Activated CD8-positive, alpha-beta memory T cell treated with anti-CD3 and anti-CD28 coated beads, Interleukin-2, amount 10 ng/mL, durations not matched to agents 7 days and 5 days (primary cell): ENCODE measurements around the gene MCL1. TPM values are rescaled to one million over a fixed set of nuclear protein-coding genes. Genes with fewer than 3 reads are reported as not detected.

ENCODE experiments used
- ATAC-seq: fragments of 150-1000 bp; cut with Tn5 transposase; one replicate; pipeline ENCODE4 v1.10.0; 2021; ENCODE audit warnings: moderate library complexity
- CTCF ChIA-PET: fragments of 350-600 bp; sonication (Branson Sonifier 250); formaldehyde crosslinking; loops from one replicate; lab custom pipeline; 2021; ENCODE audit warnings: antibody characterized with exemption; lab: Charles Lee
- DNase-seq: peaks from one replicate; pipeline ENCODE4 v3.0.0-alpha.2; 2020
- H3K27ac Mint-ChIP-seq: one replicate; pipeline ENCODE4 v1.8.0; 2021; ENCODE audit warnings: mild to moderate bottlenecking, mixed read lengths
- H3K27me3 Mint-ChIP-seq: one replicate; pipeline ENCODE4 v1.8.0; 2021; ENCODE audit warnings: mixed read lengths
- H3K36me3 Mint-ChIP-seq: one replicate; pipeline ENCODE4 v1.8.0; 2021; ENCODE audit warnings: mild to moderate bottlenecking, mixed read lengths
- H3K4me1 Mint-ChIP-seq: one replicate; pipeline ENCODE4 v1.8.0; 2021; ENCODE audit warnings: mixed read lengths
- H3K4me3 Mint-ChIP-seq: one replicate; pipeline ENCODE4 v1.8.0; 2021; ENCODE audit warnings: mild to moderate bottlenecking, moderate library complexity, mixed read lengths
- H3K9me3 Mint-ChIP-seq: one replicate; pipeline ENCODE4 v1.8.0; 2022; ENCODE audit warnings: low read depth, mixed read lengths
- total RNA-seq, 2 experiments: library from RNA; stranded (reverse); gene quantifications; one replicate each; pipeline ENCODE4 v1.2.3, GENCODE V29; 2021

The MCL1 gene
- total RNA-seq, 2 experiments from 2014 or later, result 373 to 408 TPM

- H3K36me3 Mint-ChIP-seq, result no peaks in the 10 kb centered on the region
- DNase-seq, result no peak
- peaks cover 24% of the 10 kb centered on the region for H3K4me1 Mint-ChIP-seq
- H3K27ac Mint-ChIP-seq, result no peak overlapping the region
- CTCF ChIA-PET, result interaction anchor here (0.8 to 3.5 kb wide), 6 partner anchors 10 to 294 kb away, joined by 3 to 30 read pairs (median 4); no protein-coding TSS in a partner anchor
- no peak for ATAC-seq
- peaks cover 40% of the 10 kb centered on the region for H3K27me3 Mint-ChIP-seq
- H3K9me3 Mint-ChIP-seq, result no peaks in the 10 kb centered on the region
- peak overlapping the region; percentile 62 for H3K4me3 Mint-ChIP-seq
These were observed 29.8 kb downstream of the MCL1 start for GRCh38 chr1:150549496-150550221.

DNA sequence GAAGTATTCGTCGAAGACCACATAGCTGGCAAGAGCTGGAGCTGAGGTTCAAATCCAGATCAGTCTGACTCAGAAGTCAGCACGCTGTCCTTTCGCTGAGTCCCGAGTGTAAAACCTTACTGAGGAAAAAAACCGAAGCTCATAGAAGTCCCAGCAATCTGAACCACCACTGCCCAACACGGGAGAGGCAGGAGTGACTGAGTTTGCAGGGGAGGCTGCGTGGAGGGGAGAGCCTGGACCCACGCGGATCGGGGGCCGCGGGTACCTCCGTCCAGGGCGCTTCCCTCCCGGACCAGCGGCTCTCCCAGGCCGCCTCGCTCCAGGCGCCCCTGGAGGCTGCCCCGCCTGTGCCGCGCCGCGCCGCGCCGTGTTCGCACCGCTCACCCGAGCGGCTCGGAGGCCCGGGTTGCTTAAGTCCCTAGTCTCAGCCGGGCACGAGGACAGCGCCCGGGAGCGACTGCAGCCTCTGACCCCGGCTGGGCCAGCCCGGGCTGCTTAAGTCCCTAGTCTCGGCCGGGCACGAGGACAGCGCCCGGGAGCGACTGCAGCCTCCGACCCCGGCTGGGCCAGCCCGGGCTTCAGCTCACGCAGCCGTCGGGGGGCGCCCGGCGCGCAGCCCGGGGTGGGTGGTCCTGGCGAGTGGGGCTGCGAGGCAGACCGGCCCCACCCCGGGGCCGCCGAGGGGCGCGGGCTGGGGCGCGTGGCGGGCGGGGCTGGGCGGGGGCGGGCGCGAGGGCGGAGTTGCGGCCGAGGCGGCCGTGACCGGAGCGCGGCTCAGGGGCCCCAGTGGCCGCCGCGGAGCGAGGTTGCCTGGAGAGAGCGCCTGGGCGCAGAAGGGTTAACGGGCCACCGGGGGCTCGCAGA is 30.5 kb downstream of the MCL1 start, which contains the start of gene ADAMTSL4:
TSS of gene ADAMTSL4 (plus strand) at position 777 of the 864 bp plus-strand sequence. CDS start 2,881 bp downstream, outside the sequence.
- Mint-ChIP-seq H3K9me3 (no peaks in the 10 kb centered on the region), H3K4me3 (peak within 1 kb of the TSS; percentile 74), H3K4me1 (peaks cover 24% of the 10 kb centered on the region), H3K27ac (no peak within 1 kb of the TSS), H3K27me3 (peaks cover 40% of the 10 kb centered on the region), H3K36me3 (no peaks in the 10 kb centered on the region)
- ATAC-seq, result peak; percentile 89
- peak; percentile 59 for DNase-seq
- CTCF ChIA-PET, result interaction anchor here (1.0 to 3.5 kb wide), 6 partner anchors 11 to 293 kb away, joined by 3 to 30 read pairs (median 4); no protein-coding TSS in a partner anchor

GRCh38 chr1:150548324-150548631 is 31.1 kb downstream of the MCL1 start:
- CTCF ChIA-PET, result interaction anchor here (1.5 to 3.5 kb wide), 4 partner anchors 11 to 73 kb away, joined by 3 to 30 read pairs (median 4); no protein-coding TSS in a partner anchor
- Mint-ChIP-seq H3K4me1 (peaks cover 24% of the 10 kb centered on the region), H3K4me3 (peak overlapping the region; percentile 74), H3K27ac (no peak overlapping the region), H3K27me3 (peaks cover 42% of the 10 kb centered on the region), H3K36me3 (no peaks in the 10 kb centered on the region), H3K9me3 (no peaks in the 10 kb centered on the region)
- ATAC-seq, result no peak
- DNase-seq, result no peak

DNA sequence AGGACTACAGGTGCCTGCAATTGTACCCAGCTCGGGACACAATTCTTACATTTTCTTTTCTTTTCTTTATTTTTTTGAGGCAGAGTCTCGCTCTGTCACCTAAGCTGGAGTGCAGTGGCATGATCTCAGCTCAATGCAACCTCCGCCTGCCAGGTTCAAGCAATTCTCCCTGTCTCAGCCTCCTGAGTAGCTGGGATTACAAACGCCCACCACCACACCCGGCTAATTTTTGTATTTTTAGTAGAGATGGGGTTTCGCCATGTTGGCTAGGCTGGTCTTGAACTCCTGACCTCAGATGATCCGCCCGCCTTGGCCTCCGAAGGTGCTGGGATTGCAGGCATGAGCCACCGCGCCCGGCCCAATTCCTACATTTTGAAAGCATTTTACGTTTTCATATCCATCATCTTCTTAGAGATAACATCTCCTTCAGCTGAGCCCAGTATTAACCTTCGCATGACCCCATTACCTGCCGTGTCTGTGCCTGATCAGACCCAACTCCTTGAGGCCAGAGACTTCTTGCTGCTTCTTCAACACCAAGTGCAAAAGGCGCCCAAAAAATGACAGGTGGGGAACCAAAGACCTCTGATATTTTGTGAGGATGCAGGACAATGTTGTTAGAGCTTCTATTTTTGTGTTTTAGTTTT is 33.0 kb downstream of the MCL1 start:
- H3K4me1 Mint-ChIP-seq, result peaks cover 13% of the 10 kb centered on the region
- H3K9me3 Mint-ChIP-seq, result no peaks in the 10 kb centered on the region
- no peaks in the 10 kb centered on the region for H3K36me3 Mint-ChIP-seq
- peaks cover 42% of the 10 kb centered on the region for H3K27me3 Mint-ChIP-seq
- H3K4me3 Mint-ChIP-seq, result no peak overlapping the region
- CTCF ChIA-PET, result interaction anchor here (2.1 to 3.5 kb wide), 2 partner anchors 9 to 13 kb away, joined by 5 to 30 read pairs; no protein-coding TSS in a partner anchor
- DNase-seq (no peak), ATAC-seq (no peak)
- H3K27ac Mint-ChIP-seq, result no peak overlapping the region

- Mint-ChIP-seq H3K9me3 (no peaks in the 10 kb centered on the region), H3K27me3 (peaks cover 33% of the 10 kb centered on the region), H3K27ac (no peak overlapping the region), H3K4me1 (peaks cover 7% of the 10 kb centered on the region), H3K36me3 (no peaks in the 10 kb centered on the region), H3K4me3 (no peak overlapping the region)
- CTCF ChIA-PET, result interaction anchor here (1.0 kb wide), 2 partner anchors 14 to 15 kb away, joined by 3 to 4 read pairs; no protein-coding TSS in a partner anchor
- ATAC-seq (no peak), DNase-seq (no peak)
These were observed 33.9 kb downstream of the MCL1 start for GRCh38 chr1:150545486-150546032.

GRCh38 chr1:150544204-150544603 is 35.2 kb downstream of the MCL1 start:
- H3K4me3 Mint-ChIP-seq, result no peak overlapping the region
- H3K9me3 Mint-ChIP-seq, result no peaks in the 10 kb centered on the region
- no peak overlapping the region for H3K27ac Mint-ChIP-seq
- CTCF ChIA-PET, result interaction anchor here (1.1 to 1.4 kb wide), 2 partner anchors 12 to 14 kb away, joined by 3 to 7 read pairs; no protein-coding TSS in a partner anchor
- H3K36me3 Mint-ChIP-seq, result no peaks in the 10 kb centered on the region
- no peak for DNase-seq
- ATAC-seq, result no peak
- H3K4me1 Mint-ChIP-seq, result peaks cover 3% of the 10 kb centered on the region
- peaks cover 25% of the 10 kb centered on the region for H3K27me3 Mint-ChIP-seq

DNA sequence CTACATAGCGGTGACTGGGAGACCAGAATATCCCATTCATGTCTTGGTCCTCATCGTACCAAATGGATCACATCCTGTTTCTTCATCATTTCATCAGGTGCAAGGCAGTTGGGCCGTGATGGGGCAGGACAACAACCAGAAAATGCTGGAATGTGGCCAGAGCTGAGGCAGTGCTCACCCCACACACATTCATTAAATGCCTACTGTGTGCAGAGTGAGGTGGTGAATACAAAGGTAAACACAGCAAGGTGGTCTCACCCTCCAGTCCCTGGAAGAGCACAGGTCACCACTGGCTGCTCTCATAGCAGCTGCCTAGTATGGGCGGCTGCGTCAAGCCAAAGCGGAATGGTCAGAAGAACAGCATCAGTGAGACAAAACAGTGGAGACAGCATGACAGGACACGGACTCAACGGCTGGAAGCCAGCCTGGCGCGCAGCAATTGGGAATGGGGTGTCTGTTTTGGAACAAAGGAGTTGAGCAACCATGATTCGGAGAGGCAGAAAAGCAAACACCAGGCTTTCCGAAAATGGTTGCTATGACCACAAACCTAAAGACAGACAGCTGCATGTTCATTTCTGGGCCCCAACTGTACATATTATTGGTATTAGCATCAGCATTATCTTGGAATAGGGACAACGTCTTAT is 35.8 kb downstream of the MCL1 start:
- peaks cover 24% of the 10 kb centered on the region for H3K27me3 Mint-ChIP-seq

GRCh38 chr1:150537732-150538684 is 41.4 kb downstream of the MCL1 start:
- DNase-seq (no peak), ATAC-seq (no peak)
- no peak overlapping the region for H3K27ac Mint-ChIP-seq
- no peaks in the 10 kb centered on the region for H3K9me3 Mint-ChIP-seq
- H3K4me1 Mint-ChIP-seq, result no peaks in the 10 kb centered on the region
- no peaks in the 10 kb centered on the region for H3K36me3 Mint-ChIP-seq
- CTCF ChIA-PET, result interaction anchor here (1.3 to 2.6 kb wide), 5 partner anchors 10 to 458 kb away, joined by 3 to 9 read pairs (median 5); no protein-coding TSS in a partner anchor
- peaks cover 2% of the 10 kb centered on the region for H3K27me3 Mint-ChIP-seq
- no peak overlapping the region for H3K4me3 Mint-ChIP-seq

More for the DNA sequence above, 35.8 kb downstream of the MCL1 start:
- DNase-seq (no peak), ATAC-seq (no peak)
- H3K4me1 Mint-ChIP-seq, result peaks cover 3% of the 10 kb centered on the region
- CTCF ChIA-PET, result interaction anchor here (1.1 to 1.4 kb wide), 2 partner anchors 11 to 14 kb away, joined by 3 to 7 read pairs; no protein-coding TSS in a partner anchor
- no peaks in the 10 kb centered on the region for H3K9me3 Mint-ChIP-seq
- no peaks in the 10 kb centered on the region for H3K36me3 Mint-ChIP-seq
- H3K27ac Mint-ChIP-seq, result no peak overlapping the region
- no peak overlapping the region for H3K4me3 Mint-ChIP-seq

GRCh38 chr1:150536836-150537731 is 42.3 kb downstream of the MCL1 start:
- DNase-seq (no peak), ATAC-seq (no peak)
- Mint-ChIP-seq H3K27ac (no peak overlapping the region), H3K4me1 (no peaks in the 10 kb centered on the region), H3K27me3 (no peaks in the 10 kb centered on the region), H3K4me3 (no peak overlapping the region), H3K36me3 (no peaks in the 10 kb centered on the region), H3K9me3 (no peaks in the 10 kb centered on the region)
- CTCF ChIA-PET, result interaction anchor here (1.3 to 2.6 kb wide), 5 partner anchors 11 to 459 kb away, joined by 3 to 9 read pairs (median 5); no protein-coding TSS in a partner anchor

GRCh38 chr1:150535511-150536287 is 43.7 kb downstream of the MCL1 start:
- H3K4me3 Mint-ChIP-seq, result no peak overlapping the region
- no peaks in the 10 kb centered on the region for H3K9me3 Mint-ChIP-seq
- CTCF ChIA-PET, result interaction anchor here (0.5 to 1.6 kb wide), 2 partner anchors 280 to 425 kb away, joined by 3 to 6 read pairs; no protein-coding TSS in a partner anchor
- no peak overlapping the region for H3K27ac Mint-ChIP-seq
- no peaks in the 10 kb centered on the region for H3K27me3 Mint-ChIP-seq
- no peaks in the 10 kb centered on the region for H3K4me1 Mint-ChIP-seq
- DNase-seq (no peak), ATAC-seq (no peak)
- H3K36me3 Mint-ChIP-seq, result no peaks in the 10 kb centered on the region
